HepG2 (cell line): ENCODE measurements around the gene ATP13A3. TPM values are rescaled to one million over a fixed set of nuclear protein-coding genes. Genes with fewer than 3 reads are reported as not detected.

Experiments
- MED8 ChIP-seq: sonication (generic); formaldehyde crosslinking; IDR thresholded peaks from 2 replicates; pipeline ENCODE4 v1.8.1; 2023; ENCODE audit warnings: mild to moderate bottlenecking, missing genetic modification reagents; ENCODE audit not compliant: insufficient replicate concordance
- MLX ChIP-seq: IDR thresholded peaks from 2 replicates; pipeline ENCODE4 v1.6.1; 2016
- MNT ChIP-seq: fragments of 450-650 bp; IDR thresholded peaks from 2 replicates; pipeline ENCODE4 v1.6.1; 2016
- NFIB ChIP-seq: sonication (generic); formaldehyde crosslinking; IDR thresholded peaks from 2 replicates; pipeline ENCODE4 v1.9.0; 2021; ENCODE audit warnings: missing genetic modification reagents, mild to moderate bottlenecking, borderline replicate concordance
- PHB2 ChIP-seq: fragments of 450-650 bp; IDR thresholded peaks from 2 replicates; pipeline ENCODE4 v1.6.1; 2018; ENCODE audit not compliant: partially characterized antibody
- ZNF782 ChIP-seq: sonication (generic); formaldehyde crosslinking; IDR thresholded peaks from 2 replicates; pipeline ENCODE4 v1.4.0; 2020; ENCODE audit warnings: missing genetic modification reagents, mild to moderate bottlenecking, borderline replicate concordance
- polyA plus RNA-seq, 8 experiments: library from polyadenylated mRNA; depleted of rRNA in 3 of 8; stranded (reverse) in 7 of 8; unstranded in 1 of 8; fragments of >200 nt; fragmentation: Illumina TruSeq in 4 of 8; extraction: Trizol in 4 of 8; gene quantifications; 2 replicates each; pipeline versions ENCODE4 v1.2.1 to v1.2.3, GENCODE V29; 2011 to 2016; ENCODE audit warnings: low read depth in 4 of 8, missing spikeins in 1 of 8, mixed read lengths in 1 of 8; ENCODE audit not compliant: insufficient read depth in 1 of 8
- total RNA-seq, 5 experiments: library from RNA; depleted of rRNA; stranded (reverse); fragments of >200 nt; fragmentation: Illumina TruSeq; extraction: Trizol; gene quantifications; 2 replicates each; pipeline ENCODE4 v1.2.3, GENCODE V29; 2016; ENCODE audit warnings: low read depth in 1 of 5
- TF ChIP-seq, protein P1 (sequence below): sonication (generic); formaldehyde crosslinking; IDR thresholded peaks from 2 replicates; pipeline ENCODE4 v1.4.0; 2020; ENCODE audit warnings: missing genetic modification reagents

The ATP13A3 gene
- total and polyA plus RNA-seq, 2 of the 13 experiments (the other 11 are each of a cell fraction or from before 2014, with no cell fraction given): 44.9 to 80.8 TPM

DNA sequence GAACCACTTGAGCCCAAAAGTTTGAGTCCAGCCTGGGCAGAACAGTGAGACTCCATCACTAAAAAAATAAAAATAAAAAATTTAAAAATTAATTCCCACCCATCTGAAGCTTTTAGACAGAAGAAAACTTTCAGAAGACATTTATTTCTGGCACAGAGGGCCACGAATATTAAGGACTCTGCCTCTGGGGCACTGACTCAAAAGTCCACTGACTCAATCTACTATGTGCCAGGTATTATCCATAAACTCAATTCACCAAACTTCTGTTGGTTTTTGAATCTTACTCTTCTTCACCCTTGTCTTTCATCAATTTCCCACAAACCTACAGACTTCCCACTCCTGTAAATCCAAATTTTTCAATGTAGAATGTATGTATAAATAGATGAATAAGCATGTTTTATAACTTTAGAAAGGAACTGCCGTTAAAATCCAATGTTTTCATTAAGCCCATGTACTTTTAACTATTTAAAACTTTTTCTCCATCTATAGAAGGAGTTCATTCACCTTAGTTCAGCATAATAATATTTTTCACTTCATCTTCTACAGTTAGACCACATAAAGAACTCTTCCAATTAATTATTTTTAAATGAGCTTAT is 19.9 kb downstream of the ATP13A3 start (continued):
- no peak for TF ChIP-seq MLX (CRISPR knock-in tag)
- TF ChIP-seq MNT: no peak
- TF ChIP-seq, protein P1, sequence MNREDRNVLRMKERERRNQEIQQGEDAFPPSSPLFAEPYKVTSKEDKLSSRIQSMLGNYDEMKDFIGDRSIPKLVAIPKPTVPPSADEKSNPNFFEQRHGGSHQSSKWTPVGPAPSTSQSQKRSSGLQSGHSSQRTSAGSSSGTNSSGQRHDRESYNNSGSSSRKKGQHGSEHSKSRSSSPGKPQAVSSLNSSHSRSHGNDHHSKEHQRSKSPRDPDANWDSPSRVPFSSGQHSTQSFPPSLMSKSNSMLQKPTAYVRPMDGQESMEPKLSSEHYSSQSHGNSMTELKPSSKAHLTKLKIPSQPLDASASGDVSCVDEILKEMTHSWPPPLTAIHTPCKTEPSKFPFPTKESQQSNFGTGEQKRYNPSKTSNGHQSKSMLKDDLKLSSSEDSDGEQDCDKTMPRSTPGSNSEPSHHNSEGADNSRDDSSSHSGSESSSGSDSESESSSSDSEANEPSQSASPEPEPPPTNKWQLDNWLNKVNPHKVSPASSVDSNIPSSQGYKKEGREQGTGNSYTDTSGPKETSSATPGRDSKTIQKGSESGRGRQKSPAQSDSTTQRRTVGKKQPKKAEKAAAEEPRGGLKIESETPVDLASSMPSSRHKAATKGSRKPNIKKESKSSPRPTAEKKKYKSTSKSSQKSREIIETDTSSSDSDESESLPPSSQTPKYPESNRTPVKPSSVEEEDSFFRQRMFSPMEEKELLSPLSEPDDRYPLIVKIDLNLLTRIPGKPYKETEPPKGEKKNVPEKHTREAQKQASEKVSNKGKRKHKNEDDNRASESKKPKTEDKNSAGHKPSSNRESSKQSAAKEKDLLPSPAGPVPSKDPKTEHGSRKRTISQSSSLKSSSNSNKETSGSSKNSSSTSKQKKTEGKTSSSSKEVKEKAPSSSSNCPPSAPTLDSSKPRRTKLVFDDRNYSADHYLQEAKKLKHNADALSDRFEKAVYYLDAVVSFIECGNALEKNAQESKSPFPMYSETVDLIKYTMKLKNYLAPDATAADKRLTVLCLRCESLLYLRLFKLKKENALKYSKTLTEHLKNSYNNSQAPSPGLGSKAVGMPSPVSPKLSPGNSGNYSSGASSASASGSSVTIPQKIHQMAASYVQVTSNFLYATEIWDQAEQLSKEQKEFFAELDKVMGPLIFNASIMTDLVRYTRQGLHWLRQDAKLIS: no peak
- no peak for TF ChIP-seq NFIB
- TF ChIP-seq MED8 (CRISPR knock-in tag): no peak
- no peak for TF ChIP-seq PHB2
- no peak for TF ChIP-seq ZNF782 (CRISPR knock-in tag)
